Dermis microvascular lymphatic vessel endothelial cell (primary cell): ENCODE measurements around the gene ENGASE. TPM values are rescaled to one million over a fixed set of nuclear protein-coding genes. Genes with fewer than 3 reads are reported as not detected.

ENCODE experiments used
- DNase-seq, 2 donors: peaks; one replicate each; pipeline versions ENCODE4 v3.0.0 to v3.0.0-alpha.2; 2010; ENCODE audit warnings: low read depth in 2 of 2
- total RNA-seq: library from RNA; depleted of rRNA; stranded (reverse); fragments of >200 nt; gene quantifications from 2 replicates; pipeline ENCODE4 v1.2.1, GENCODE V29; 2014

ENGASE gene
- total RNA-seq, 1 donor from 2014 or later = 6.9 TPM

DNA sequence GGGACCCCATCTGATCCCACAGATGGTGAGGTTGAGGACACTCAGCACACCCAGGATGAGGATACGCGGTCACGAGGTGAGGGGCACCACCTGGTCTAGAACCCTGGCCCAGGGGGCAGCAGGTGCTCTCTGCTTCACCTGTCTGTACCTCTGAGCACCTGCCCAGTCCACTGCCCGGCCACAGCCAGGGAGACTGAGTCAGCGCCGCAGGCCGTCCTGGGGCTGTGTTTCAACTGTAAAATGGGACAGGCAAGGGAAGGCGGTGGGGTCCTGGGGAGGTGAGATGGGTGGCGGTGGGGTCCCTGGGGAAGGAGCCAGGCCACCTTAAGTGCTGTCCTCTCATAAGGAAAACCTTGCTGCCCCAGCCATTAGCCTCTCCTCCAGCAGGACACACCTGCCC, 60.4 kb downstream of the ENGASE start:
- DNase-seq = no peak

DNA sequence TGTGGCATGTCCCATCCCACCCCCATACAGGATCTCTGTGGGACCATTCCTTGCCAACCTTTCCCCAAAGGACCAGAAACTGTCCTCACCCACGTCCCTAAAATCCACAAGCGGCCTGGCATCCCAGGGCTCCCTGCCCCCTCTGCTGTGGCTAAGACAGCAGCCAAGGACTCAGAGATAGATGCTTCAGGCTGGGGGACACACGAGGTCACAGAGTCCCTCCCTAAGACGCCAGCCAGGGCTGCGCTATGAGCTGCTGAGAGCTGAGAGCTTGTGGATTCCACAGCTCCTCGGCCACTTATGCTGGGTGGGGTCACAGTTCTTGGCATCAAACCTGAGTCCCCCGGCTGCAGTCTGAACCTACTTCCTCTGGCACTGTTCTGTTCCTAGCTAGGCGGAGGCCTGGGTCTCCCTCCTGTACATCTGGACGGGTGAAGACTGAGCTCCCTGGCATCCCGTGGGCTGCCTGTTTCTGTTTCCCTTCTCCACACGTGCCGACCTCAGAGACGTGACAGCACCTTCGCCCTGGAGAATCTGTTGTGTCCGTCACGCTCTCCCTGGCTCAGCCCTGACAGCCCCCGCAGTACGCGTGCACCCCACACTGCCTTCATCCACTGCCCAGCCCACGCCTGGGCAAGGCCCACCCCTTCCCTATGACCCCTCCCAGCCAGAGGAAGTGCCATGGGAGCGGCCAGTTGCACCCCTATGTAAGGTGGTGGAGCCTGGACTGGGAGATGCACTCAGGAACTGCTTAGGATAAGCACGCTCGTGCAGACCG, 61.2 kb downstream of the ENGASE start:
- DNase-seq = no peak

Other genes with a start within 250 kb of the ENGASE start
- gene USP36, start 234.0 kb upstream of the ENGASE start, total RNA-seq = 7.8 and 18.2 TPM in 2 replicates
- 0.64 and 2.3 TPM in 2 replicates for gene CEP295NL, start 171.6 kb upstream of the ENGASE start, total RNA-seq
- gene TIMP2, start 149.4 kb upstream of the ENGASE start, total RNA-seq = 34.5 and 112 TPM in 2 replicates
- gene LGALS3BP, start 94.9 kb upstream of the ENGASE start, total RNA-seq = 1.4 and 2.8 TPM in 2 replicates
- 40.3 and 53.5 TPM in 2 replicates for gene CANT1, start 65.1 kb upstream of the ENGASE start, total RNA-seq
- 8.3 and 10.7 TPM in 2 replicates for gene C1QTNF1, start 50.7 kb upstream of the ENGASE start, total RNA-seq